MCF 10A (cell line): Measurements from ENCODE around the gene AURKAIP1. TPM values are rescaled to one million over a fixed set of nuclear protein-coding genes. Genes with fewer than 3 reads are reported as not detected.

Experiments
- BruUV-seq: library from RNA; stranded (reverse); fragments of 400-500 nt; replicated peaks from 2 replicates; lab custom pipeline; 2021; lab: Mats Ljungman, UMichigan
- CTCF ChIA-PET: fragments of 300-600 bp; sonication (Branson Sonifier 250); formaldehyde crosslinking; extraction: SDS; loops from one replicate; lab custom pipeline; 2021; ENCODE audit warnings: antibody characterized with exemption, inconsistent platforms; lab: Yijun Ruan, JAX
- POLR2A ChIA-PET: fragments of 300-600, 350-650 bp; sonication (Branson Sonifier 250); formaldehyde crosslinking; extraction: SDS; loops from one replicate; lab custom pipeline; 2020; ENCODE audit warnings: antibody characterized with exemption, inconsistent platforms; lab: Yijun Ruan, JAX
- DNase-seq: peaks from one replicate; pipeline ENCODE4 v3.0.0-alpha.2; 2018; ENCODE audit not compliant: unreplicated experiment
- H3K27ac Mint-ChIP-seq: one replicate; pipeline ENCODE4 v1.8.0; 2022; ENCODE audit warnings: mild to moderate bottlenecking, low read depth, mixed read lengths; ENCODE audit not compliant: unreplicated experiment
- H3K27me3 Mint-ChIP-seq: one replicate; pipeline ENCODE4 v1.8.0; 2022; ENCODE audit warnings: mixed read lengths; ENCODE audit not compliant: insufficient read depth, unreplicated experiment
- H3K36me3 Mint-ChIP-seq: one replicate; pipeline ENCODE4 v1.8.0; 2022; ENCODE audit warnings: mild to moderate bottlenecking, moderate library complexity, mixed read lengths; ENCODE audit not compliant: insufficient read depth, unreplicated experiment
- H3K4me1 Mint-ChIP-seq: one replicate; pipeline ENCODE4 v1.8.0; 2022; ENCODE audit warnings: mixed read lengths; ENCODE audit not compliant: insufficient read depth, unreplicated experiment
- H3K4me3 Mint-ChIP-seq: one replicate; pipeline ENCODE4 v1.8.0; 2022; ENCODE audit warnings: mild to moderate bottlenecking, moderate library complexity, mixed read lengths; ENCODE audit not compliant: unreplicated experiment
- H3K9me3 Mint-ChIP-seq: one replicate; pipeline ENCODE4 v1.8.0; 2022; ENCODE audit warnings: mixed read lengths; ENCODE audit not compliant: unreplicated experiment
- intact Hi-C: fragments of 100-400 bp; cut with micrococcal nuclease; formaldehyde crosslinking; loops from 2 replicates; pipeline ENCODE4 v1.14.1; 2022
- total RNA-seq: library from RNA; stranded (reverse); gene quantifications from 2 replicates; pipeline ENCODE4 v1.2.3, GENCODE V29; 2022
- TF ChIP-seq, protein P1 (sequence below): fragments of 200-600 bp; IDR thresholded peaks from one replicate; pipeline ENCODE4 v1.8.0; 2022; ENCODE audit warnings: antibody characterized with exemption, mild to moderate bottlenecking; ENCODE audit not compliant: unreplicated experiment

Gene AURKAIP1
- total RNA-seq, 1 experiment from 2014 or later, result 148 TPM

DNA sequence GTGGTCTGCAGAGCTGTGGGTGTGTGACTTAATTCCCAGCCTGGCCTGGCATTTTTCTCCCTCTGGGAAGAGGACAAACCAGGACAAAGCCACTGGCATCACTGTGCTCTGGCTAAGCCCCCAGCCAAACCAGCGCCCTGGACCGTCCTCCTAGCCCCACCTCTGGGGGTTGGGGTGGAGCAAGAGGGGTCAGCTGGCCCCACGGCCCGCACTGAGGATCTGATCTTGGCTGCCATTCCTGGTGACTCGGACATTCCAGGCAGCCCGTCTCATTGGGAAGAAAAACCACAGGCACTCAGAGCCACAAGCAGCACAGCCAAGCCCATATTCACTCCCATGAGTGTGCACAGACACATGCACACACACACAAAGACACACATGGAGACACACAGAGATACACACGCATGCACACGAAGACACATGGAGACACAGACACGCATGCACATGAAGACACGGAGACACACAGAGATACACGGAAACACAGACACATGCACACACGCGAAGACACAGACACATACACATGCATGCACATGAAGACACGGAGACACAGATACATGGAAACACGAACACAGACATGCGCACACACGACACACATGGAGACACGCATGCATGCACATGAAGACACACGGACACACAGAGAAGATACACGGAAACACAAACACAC is 14.4 kb downstream of the AURKAIP1 start:
- ChIA-PET POLR2A (no interaction called here), CTCF (interaction anchor here (0.8 kb wide), 1 partner anchor 12 kb away, joined by 3 read pairs; no protein-coding TSS in a partner anchor)
- H3K27me3 Mint-ChIP-seq, result no peaks in the 10 kb centered on the region
- no peaks in the 10 kb centered on the region for H3K9me3 Mint-ChIP-seq
- peaks cover 9% of the 10 kb centered on the region for H3K4me1 Mint-ChIP-seq
- intact Hi-C loops, result no loop called here
- TF ChIP-seq, protein P1, sequence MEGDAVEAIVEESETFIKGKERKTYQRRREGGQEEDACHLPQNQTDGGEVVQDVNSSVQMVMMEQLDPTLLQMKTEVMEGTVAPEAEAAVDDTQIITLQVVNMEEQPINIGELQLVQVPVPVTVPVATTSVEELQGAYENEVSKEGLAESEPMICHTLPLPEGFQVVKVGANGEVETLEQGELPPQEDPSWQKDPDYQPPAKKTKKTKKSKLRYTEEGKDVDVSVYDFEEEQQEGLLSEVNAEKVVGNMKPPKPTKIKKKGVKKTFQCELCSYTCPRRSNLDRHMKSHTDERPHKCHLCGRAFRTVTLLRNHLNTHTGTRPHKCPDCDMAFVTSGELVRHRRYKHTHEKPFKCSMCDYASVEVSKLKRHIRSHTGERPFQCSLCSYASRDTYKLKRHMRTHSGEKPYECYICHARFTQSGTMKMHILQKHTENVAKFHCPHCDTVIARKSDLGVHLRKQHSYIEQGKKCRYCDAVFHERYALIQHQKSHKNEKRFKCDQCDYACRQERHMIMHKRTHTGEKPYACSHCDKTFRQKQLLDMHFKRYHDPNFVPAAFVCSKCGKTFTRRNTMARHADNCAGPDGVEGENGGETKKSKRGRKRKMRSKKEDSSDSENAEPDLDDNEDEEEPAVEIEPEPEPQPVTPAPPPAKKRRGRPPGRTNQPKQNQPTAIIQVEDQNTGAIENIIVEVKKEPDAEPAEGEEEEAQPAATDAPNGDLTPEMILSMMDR, result no peak
- H3K4me3 Mint-ChIP-seq, result peak overlapping the region; percentile 4
- no TSS peak for BruUV-seq
- no peaks in the 10 kb centered on the region for H3K36me3 Mint-ChIP-seq
- no peak overlapping the region for H3K27ac Mint-ChIP-seq
- DNase-seq, result peak; percentile 70

DNA sequence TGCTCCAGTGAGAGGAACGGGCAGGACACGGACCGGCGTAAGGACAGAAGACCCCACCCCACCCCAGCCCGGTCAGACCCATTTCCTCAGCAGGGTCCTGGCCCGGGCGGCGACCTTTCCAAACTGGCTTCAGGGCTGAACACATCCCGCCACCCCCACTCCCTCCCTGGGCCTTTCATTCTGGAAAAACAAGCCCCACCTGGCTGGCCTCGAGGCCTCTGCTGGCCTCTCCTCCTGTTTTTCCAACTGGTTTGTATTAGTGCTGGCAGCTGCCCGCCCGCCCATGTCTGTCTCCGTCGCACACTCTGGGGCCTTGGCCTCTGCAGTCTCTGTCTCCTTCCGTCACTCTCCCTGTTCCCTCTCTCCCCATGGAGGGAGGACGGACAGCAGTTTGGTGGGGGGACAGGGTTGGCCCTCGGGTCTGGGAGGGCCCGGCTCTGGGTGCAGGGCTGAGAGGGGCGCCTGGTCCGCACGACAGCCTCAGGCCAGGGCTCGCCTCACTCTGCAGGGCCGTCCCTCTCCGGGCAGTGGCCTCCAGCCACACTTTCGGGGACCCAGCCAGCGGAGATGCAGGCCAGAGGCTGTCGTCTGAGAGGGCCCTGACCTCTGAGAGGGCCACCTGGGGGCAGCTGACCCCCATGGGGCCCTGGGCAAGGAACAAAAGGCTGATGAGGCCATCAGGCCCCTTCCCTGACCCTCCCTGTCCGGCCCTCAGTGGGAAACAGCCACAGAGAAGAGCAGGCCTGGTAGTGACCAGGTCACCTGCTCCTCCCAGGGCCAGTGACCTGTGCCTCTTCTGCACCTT is 15.1 kb downstream of the AURKAIP1 start:
- ChIA-PET POLR2A (no interaction called here), CTCF (interaction anchor here (0.8 kb wide), 1 partner anchor 13 kb away, joined by 3 read pairs; no protein-coding TSS in a partner anchor)
- DNase-seq, result no peak
- H3K9me3 Mint-ChIP-seq, result no peaks in the 10 kb centered on the region
- TF ChIP-seq, protein P1, result no peak
- H3K27ac Mint-ChIP-seq, result no peak overlapping the region
- H3K4me3 Mint-ChIP-seq, result no peak overlapping the region
- peaks cover 9% of the 10 kb centered on the region for H3K4me1 Mint-ChIP-seq
- H3K27me3 Mint-ChIP-seq, result no peaks in the 10 kb centered on the region
- peaks cover 2% of the 10 kb centered on the region for H3K36me3 Mint-ChIP-seq
- intact Hi-C loops, result no loop called here
- no TSS peak for BruUV-seq

DNA sequence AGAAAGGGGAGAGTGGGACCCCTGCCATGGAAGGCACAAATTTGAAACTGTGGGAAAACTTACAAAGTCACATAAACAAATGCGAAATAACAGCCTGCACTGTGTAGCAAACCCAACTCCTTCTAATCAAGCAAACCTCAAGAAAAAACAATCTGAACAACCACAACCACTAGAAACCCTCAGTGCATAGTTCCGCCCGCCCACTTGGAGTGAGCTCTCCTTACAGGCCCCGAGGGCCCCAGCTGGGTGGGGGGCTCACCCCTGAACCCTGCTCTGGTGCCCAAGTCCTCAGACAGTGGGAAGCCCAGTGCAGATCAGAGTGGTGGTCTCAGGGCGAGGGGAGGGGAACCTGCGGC is 15.7 kb downstream of the AURKAIP1 start:
- intact Hi-C loops, result no loop called here
- CTCF ChIA-PET, result no interaction called here
- no peaks in the 10 kb centered on the region for H3K9me3 Mint-ChIP-seq
- POLR2A ChIA-PET, result interaction anchor here (0.6 kb wide), 1 partner anchor 305 kb away, joined by 3 read pairs; no protein-coding TSS in a partner anchor
- no peak overlapping the region for H3K27ac Mint-ChIP-seq
- BruUV-seq, result no TSS peak
- H3K27me3 Mint-ChIP-seq, result no peaks in the 10 kb centered on the region
- TF ChIP-seq, protein P1, result no peak
- H3K4me1 Mint-ChIP-seq, result peaks cover 9% of the 10 kb centered on the region
- no peak overlapping the region for H3K4me3 Mint-ChIP-seq
- peaks cover 5% of the 10 kb centered on the region for H3K36me3 Mint-ChIP-seq
- no peak for DNase-seq
